HepG2 (cell line): ENCODE results near the gene HKDC1. TPM values are rescaled to one million over a fixed set of nuclear protein-coding genes. Genes with fewer than 3 reads are reported as not detected.

Source experiments
- ATAC-seq: fragments of 200-7000 bp; cut with Tn5 transposase; 3 replicates; pipeline ENCODE4 v1.9.1; 2020; ENCODE audit warnings: mild to moderate bottlenecking, moderate library complexity
- BruUV-seq: library from RNA; stranded (reverse); fragments of 400-500 nt; replicated peaks from 2 replicates; lab custom pipeline; 2021; lab: Mats Ljungman, UMichigan
- CTCF ChIA-PET: fragments of 300-600 bp; formaldehyde crosslinking; extraction: SDS; loops from one replicate; lab custom pipeline; 2021; ENCODE audit warnings: low total read pairs, inconsistent platforms, low intra/inter-chr PET ratio; lab: Yijun Ruan, JAX
- POLR2A ChIA-PET: fragments of 350-600 bp; sonication (Branson Sonifier 250); formaldehyde crosslinking; loops from one replicate; lab custom pipeline; 2020; ENCODE audit warnings: antibody characterized with exemption, inconsistent platforms; lab: Yijun Ruan, JAX
- DNase-seq: peaks from one replicate; pipeline ENCODE4 v3.0.0-alpha.2; 2015; ENCODE audit warnings: low spot score
- FAIRE-seq: peaks from 3 replicates; lab custom pipeline; 2011; peaks lifted over from hg19 to GRCh38; lab: Jason Lieb, UNC
- H2AFZ ChIP-seq: one replicate; pipeline ENCODE4 v1.6.1; 2011; ENCODE audit warnings: low read length, inconsistent platforms
- H3K27ac ChIP-seq: fragments of 300-600 bp; 3 replicates; pipeline ENCODE4 v1.8.0; 2011; ENCODE audit warnings: mixed run types, mild to moderate bottlenecking, mixed read lengths, low read length, inconsistent platforms; ENCODE audit not compliant: insufficient read depth; ENCODE audit errors: extremely low read length
- H3K27me3 ChIP-seq, 2 experiments: fragments of 200-600 bp in 1 of 2; 2 replicates in 1 of 2; 3 replicates in 1 of 2; pipeline versions ENCODE4 v1.6.0 to v1.8.0; 2011; ENCODE audit warnings: low read length in 2 of 2, mild to moderate bottlenecking in 2 of 2, moderate library complexity in 2 of 2, inconsistent platforms in 1 of 2; ENCODE audit not compliant: insufficient read depth in 2 of 2, control insufficient read depth in 1 of 2
- H3K36me3 ChIP-seq, 2 experiments: fragments of 200-600 bp in 1 of 2; replicated peaks in 1 of 2; 2 replicates in 1 of 2; 3 replicates in 1 of 2; pipeline versions ENCODE4 v1.5.1 to v1.8.0; 2011; ENCODE audit warnings: low read length in 2 of 2, inconsistent platforms in 1 of 2; ENCODE audit not compliant: insufficient read depth in 2 of 2, control insufficient read depth in 1 of 2
- H3K4me1 ChIP-seq: 2 replicates; pipeline ENCODE4 v1.5.1; 2012; ENCODE audit warnings: low read length, inconsistent platforms; ENCODE audit not compliant: insufficient read depth
- H3K4me2 ChIP-seq: 2 replicates; pipeline ENCODE4 v1.6.0; 2011; ENCODE audit warnings: low read depth, low read length, inconsistent platforms
- H3K4me3 ChIP-seq, 3 experiments: fragments of 200-600 bp in 1 of 3; sonication (generic), shearing (Covaris generic) in 1 of 3; replicated peaks in 1 of 3; 2 replicates each; pipeline ENCODE4 v1.5.1; 2011 to 2016; ENCODE audit warnings: low read length in 3 of 3, inconsistent platforms in 2 of 3, low read depth in 2 of 3, mild to moderate bottlenecking in 2 of 3, control low read depth in 1 of 3, mixed read lengths in 1 of 3; ENCODE audit not compliant: insufficient read depth in 1 of 3
- H3K79me2 ChIP-seq: one replicate; pipeline ENCODE4 v1.6.1; 2011; ENCODE audit warnings: low read length, inconsistent platforms; ENCODE audit not compliant: insufficient read depth
- H3K9ac ChIP-seq: 2 replicates; pipeline ENCODE4 v1.6.0; 2011; ENCODE audit warnings: mild to moderate bottlenecking, low read depth, low read length, inconsistent platforms; ENCODE audit not compliant: insufficient read depth
- H3K9me3 ChIP-seq: 2 replicates; pipeline ENCODE4 v1.5.1; 2012; ENCODE audit warnings: mild to moderate bottlenecking, low read length
- H4K20me1 ChIP-seq: 2 replicates; pipeline ENCODE4 v1.6.0; 2011; ENCODE audit warnings: inconsistent platforms, mild to moderate bottlenecking, low read length, moderate library complexity; ENCODE audit not compliant: insufficient read depth
- ARNTL ChIP-seq: sonication (generic); formaldehyde crosslinking; IDR thresholded peaks from 2 replicates; pipeline ENCODE4 v1.4.0; 2020; ENCODE audit warnings: mild to moderate bottlenecking, missing genetic modification reagents
- ATF7 ChIP-seq, 2 experiments: fragments of 450-650 bp in 1 of 2; sonication (generic) in 1 of 2; formaldehyde crosslinking in 1 of 2; IDR thresholded peaks; 2 replicates each; pipeline versions ENCODE4 v1.4.0 to v1.6.1; 2016 to 2020; ENCODE audit warnings: antibody characterized with exemption in 1 of 2, mild to moderate bottlenecking in 1 of 2, missing genetic modification reagents in 1 of 2
- EHMT2 ChIP-seq: fragments of 200-600 bp; sonication (generic); IDR thresholded peaks from 2 replicates; pipeline ENCODE4 v1.7.0; 2017; ENCODE audit warnings: antibody characterized with exemption, low read depth, low read length, borderline replicate concordance
- LCORL ChIP-seq, 2 experiments: fragments of 450-650 bp in 1 of 2; sonication (generic) in 1 of 2; formaldehyde crosslinking in 1 of 2; IDR thresholded peaks; 2 replicates each; pipeline versions ENCODE4 v1.5.0 to v1.6.1; 2017 to 2020; ENCODE audit warnings: antibody characterized with exemption in 1 of 2, missing genetic modification reagents in 1 of 2
- NAIF1 ChIP-seq: sonication (generic); formaldehyde crosslinking; IDR thresholded peaks from 2 replicates; pipeline ENCODE4 v1.5.0; 2020; ENCODE audit warnings: mild to moderate bottlenecking, missing genetic modification reagents, borderline replicate concordance
- RBM39 ChIP-seq: fragments of 200-400 bp; formaldehyde crosslinking; IDR thresholded peaks from one replicate; pipeline ENCODE4 v1.6.1; 2018; ENCODE audit warnings: antibody characterized with exemption, mild to moderate bottlenecking, low read depth, low read length; ENCODE audit not compliant: poor library complexity, severe bottlenecking
- SAP130 ChIP-seq: IDR thresholded peaks from 2 replicates; pipeline ENCODE4 v1.6.1; 2016; ENCODE audit warnings: low read depth
- ZNF18 ChIP-seq: sonication (generic); formaldehyde crosslinking; IDR thresholded peaks from 2 replicates; pipeline ENCODE4 v1.8.0; 2022; ENCODE audit warnings: mild to moderate bottlenecking, missing genetic modification reagents; ENCODE audit not compliant: insufficient replicate concordance
- ZNF382 ChIP-seq: sonication (generic); formaldehyde crosslinking; IDR thresholded peaks from 2 replicates; pipeline ENCODE4 v1.5.0; 2020; ENCODE audit warnings: missing genetic modification reagents, mild to moderate bottlenecking, borderline replicate concordance
- ZNF558 ChIP-seq: sonication (generic); formaldehyde crosslinking; IDR thresholded peaks from 2 replicates; pipeline ENCODE4 v1.9.0; 2022; ENCODE audit warnings: mild to moderate bottlenecking, missing genetic modification reagents, borderline replicate concordance
- WGBS: methylation state at CpG from one replicate; pipeline ENCODE4 v1.1.6; 2017; ENCODE audit warnings: low lambda C conversion rate; 5-methylcytosine and 5-hydroxymethylcytosine counted together
- in situ Hi-C: cut with HindIII; loops from 2 replicates; pipeline ENCODE4 v1.10.0; 2017; ENCODE audit warnings: low pct_unique_long_range_greater_than_20kb; ENCODE audit not compliant: extremely low pct_ligation_motif_present
- intact Hi-C: fragments of 100-400 bp; cut with micrococcal nuclease; formaldehyde crosslinking; loops from one replicate; pipeline ENCODE4 v1.10.0; 2022; ENCODE audit not compliant: unreplicated experiment
- polyA plus RNA-seq, 8 experiments: library from polyadenylated mRNA; depleted of rRNA in 3 of 8; stranded (reverse) in 7 of 8; unstranded in 1 of 8; fragments of >200 nt; fragmentation: Illumina TruSeq in 4 of 8; extraction: Trizol in 4 of 8; gene quantifications; 2 replicates each; pipeline versions ENCODE4 v1.2.1 to v1.2.3, GENCODE V29; 2011 to 2016; ENCODE audit warnings: low read depth in 4 of 8, missing spikeins in 1 of 8, mixed read lengths in 1 of 8; ENCODE audit not compliant: insufficient read depth in 1 of 8
- total RNA-seq, 5 experiments: library from RNA; depleted of rRNA; stranded (reverse); fragments of >200 nt; fragmentation: Illumina TruSeq; extraction: Trizol; gene quantifications; 2 replicates each; pipeline ENCODE4 v1.2.3, GENCODE V29; 2016; ENCODE audit warnings: low read depth in 1 of 5

The HKDC1 gene
- total and polyA plus RNA-seq, 2 of the 13 experiments (the other 11 are each of a cell fraction or from before 2014, with no cell fraction given) = 8.1 to 12.4 TPM

GRCh38 chr10:69306421-69306820, 86.3 kb downstream of the HKDC1 start:
- TF ChIP-seq LCORL (IDR thresholded peaks at IDR 0.05) (no peak), LCORL (CRISPR knock-in tag; IDR thresholded peaks at IDR 0.05) (no peak), ZNF382 (no peak), RBM39 (no peak), ZNF18 (CRISPR knock-in tag) (no peak), SAP130 (CRISPR knock-in tag) (no peak), ZNF558 (CRISPR knock-in tag) (no peak), EHMT2 (no peak), ARNTL (no peak), NAIF1 (no peak), ATF7 (IDR thresholded peaks at IDR 0.05) (no peak), ATF7 (CRISPR knock-in tag; IDR thresholded peaks at IDR 0.05) (no peak)
- TF ChIP-seq, all 625 proteins: peak for 0
- POLR2A ChIA-PET = no interaction called here
- FAIRE-seq (no peak), ATAC-seq (no peak), DNase-seq (no peak)
- Histone ChIP-seq H3K4me3 (no peak overlapping the region), H3K27me3 (peaks cover 2 to 30% of the 10 kb centered on the region in 2 experiments), H3K4me1 (0 out of 2 replicates have a peak, but pooled peaks cover 9% of the 10 kb centered on the region), H3K4me2 (no peak overlapping the region), H3K9me3 (no peaks in the 10 kb centered on the region), H2AFZ (no peak overlapping the region), H3K27ac (no peak overlapping the region), H4K20me1 (no peaks in the 10 kb centered on the region), H3K9ac (no peak overlapping the region), H3K79me2 (no peaks in the 10 kb centered on the region), H3K36me3 (no peaks in the 10 kb centered on the region)
- CTCF ChIA-PET = no interaction called here
- in situ Hi-C loops (no loop called here), intact Hi-C loops (no loop called here)
- WGBS = 53% methylated on average over 2 of the region's 2 CpGs
- no TSS peak for BruUV-seq
